Measurements from ENCODE around the gene OTOP1. TPM values are rescaled to one million over a fixed set of nuclear protein-coding genes. Genes with fewer than 3 reads are reported as not detected.

The OTOP1 gene
- total RNA-seq, result not detected in 2 replicates

GRCh38 chr4:4226606-4227438 lies at the start of gene OTOP1:
Gene OTOP1 (minus strand): TSS chr4:4226929. CDS start chr4:4226864, 65 bp downstream.

GRCh38 chr4:4248029-4248884 lies 21.5 kb upstream of the OTOP1 start, which contains the start of gene TMEM128:
Gene TMEM128 (minus strand): TSS chr4:4248223. CDS start chr4:4248202, 21 bp downstream.

Other genes with a start within 250 kb of the OTOP1 start
- 15.1 and 18.4 TPM in 2 replicates for gene TMEM128, start 21.3 kb upstream of the OTOP1 start, total RNA-seq
- gene LYAR, start 63.2 kb upstream of the OTOP1 start, total RNA-seq, result 9.2 and 13.9 TPM in 2 replicates
- 3.6 and 4.9 TPM in 2 replicates for gene ZBTB49, start 63.3 kb upstream of the OTOP1 start, total RNA-seq
- gene NSG1, start 160.2 kb upstream of the OTOP1 start, total RNA-seq, result 1.2 and 2.6 TPM in 2 replicates

All from smooth muscle cell of the umbilical artery (primary cell).